GM18861 (cell line): ENCODE results near the gene EXPH5.

Experiments
- ATAC-seq: cut with Tn5 transposase; IDR thresholded peaks from one replicate; pipeline ENCODE4 v1.9.1; 2021; ENCODE audit not compliant: unreplicated experiment

EXPH5 gene

GRCh38 chr11:108516125-108516524 lies 77.4 kb downstream of the EXPH5 start:
- ATAC-seq, result no peak

- ATAC-seq, result no peak
Observed at GRCh38 chr11:108512708-108513107, 80.9 kb downstream of the EXPH5 start.

GRCh38 chr11:108511851-108512474 lies 81.6 kb downstream of the EXPH5 start:
- no peak for ATAC-seq

GRCh38 chr11:108508653-108509593 lies 84.6 kb downstream of the EXPH5 start:
- ATAC-seq, result no peak

- ATAC-seq, result no peak
Observed at GRCh38 chr11:108501396-108501795, 92.2 kb downstream of the EXPH5 start.

- ATAC-seq, result no peak
Observed at GRCh38 chr11:108500721-108501120, 92.8 kb downstream of the EXPH5 start.

- no peak for ATAC-seq
Observed at GRCh38 chr11:108500169-108500568, 93.4 kb downstream of the EXPH5 start.

GRCh38 chr11:108498816-108499408 lies 94.7 kb downstream of the EXPH5 start:
- ATAC-seq, result no peak

GRCh38 chr11:108498046-108498815 lies 95.3 kb downstream of the EXPH5 start, which contains the start of gene POGLUT3:
POGLUT3 (minus strand) TSS chr11:108498384; CDS start chr11:108498366, 18 bp downstream.
- peak; percentile 43 for ATAC-seq

- peak; percentile 44 for ATAC-seq
Observed at GRCh38 chr11:108497317-108498045, 96.1 kb downstream of the EXPH5 start.

GRCh38 chr11:108496643-108497256 lies 96.8 kb downstream of the EXPH5 start:
- no peak for ATAC-seq

- ATAC-seq, result no peak
Observed at GRCh38 chr11:108495326-108495725, 98.2 kb downstream of the EXPH5 start.

GRCh38 chr11:108494182-108494581 lies 99.4 kb downstream of the EXPH5 start:
- no peak for ATAC-seq

GRCh38 chr11:108491936-108492335 lies 101.6 kb downstream of the EXPH5 start:
- ATAC-seq, result no peak

GRCh38 chr11:108486828-108487227 lies 106.7 kb downstream of the EXPH5 start:
- no peak for ATAC-seq

- no peak for ATAC-seq
Observed at GRCh38 chr11:108486331-108486730, 107.2 kb downstream of the EXPH5 start.

GRCh38 chr11:108483163-108483562 lies 110.4 kb downstream of the EXPH5 start:
- ATAC-seq, result no peak

GRCh38 chr11:108474664-108475463 lies 118.7 kb downstream of the EXPH5 start:
- no peak for ATAC-seq

- no peak for ATAC-seq
Observed at GRCh38 chr11:108472681-108473080, 120.9 kb downstream of the EXPH5 start.
